GM19455 (cell line): ENCODE results near the gene RPL37.
"Not testable (repeated sequence)": the region's sequence is repeated elsewhere in the genome, so short reads cannot be mapped to it uniquely, and the experiment has no call there.

Experiments used
- ATAC-seq: cut with Tn5 transposase; IDR thresholded peaks from one replicate; pipeline ENCODE4 v1.9.1; 2021; ENCODE audit not compliant: unreplicated experiment

RPL37 gene

DNA sequence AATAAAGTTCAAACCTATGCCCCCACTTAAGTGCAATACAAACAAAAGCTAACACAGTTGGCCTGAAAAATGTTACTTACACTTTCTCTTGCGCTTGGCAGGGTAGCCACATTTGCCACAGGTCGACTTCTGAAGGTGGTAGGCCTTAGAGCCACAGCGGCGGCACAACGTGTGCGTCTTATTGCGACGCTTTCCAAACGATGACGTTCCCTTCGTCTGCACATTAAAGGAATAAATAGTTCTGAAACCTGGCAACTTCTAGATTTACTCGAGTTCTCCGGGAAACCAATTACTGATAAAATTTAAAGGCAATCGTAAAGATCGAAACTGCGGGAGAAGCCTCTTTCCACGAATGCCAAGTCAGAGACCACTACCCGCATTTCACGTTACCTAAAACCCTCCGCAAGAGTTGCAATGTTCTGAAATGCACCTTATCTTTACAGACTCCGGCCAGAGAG lies 602 bp downstream of the RPL37 start:
- peak; percentile 0 for ATAC-seq

DNA sequence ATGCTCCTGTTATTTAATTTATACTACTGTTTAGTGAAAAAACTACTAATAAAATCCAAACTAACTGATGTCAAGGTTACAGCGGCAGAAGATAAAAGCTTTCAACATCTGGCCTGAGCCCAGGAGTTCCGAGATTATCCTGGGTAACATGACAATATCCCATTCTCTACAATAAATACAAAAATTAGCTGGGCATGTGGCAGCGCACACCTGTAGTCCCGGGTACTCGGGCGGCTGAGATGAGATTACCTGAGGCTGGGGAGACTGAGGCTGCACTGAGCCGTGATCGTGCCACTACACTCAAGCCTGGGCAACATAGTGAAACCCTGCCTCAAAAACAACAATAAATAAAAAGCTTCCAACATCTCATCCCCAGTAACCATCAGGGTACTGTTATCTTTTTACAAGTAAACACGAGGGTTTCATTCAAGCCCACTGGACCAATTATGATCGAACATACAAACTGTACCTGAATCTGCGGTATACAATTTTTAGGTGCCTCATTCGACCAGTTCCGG lies 1.3 kb downstream of the RPL37 start:
- ATAC-seq = no peak

DNA sequence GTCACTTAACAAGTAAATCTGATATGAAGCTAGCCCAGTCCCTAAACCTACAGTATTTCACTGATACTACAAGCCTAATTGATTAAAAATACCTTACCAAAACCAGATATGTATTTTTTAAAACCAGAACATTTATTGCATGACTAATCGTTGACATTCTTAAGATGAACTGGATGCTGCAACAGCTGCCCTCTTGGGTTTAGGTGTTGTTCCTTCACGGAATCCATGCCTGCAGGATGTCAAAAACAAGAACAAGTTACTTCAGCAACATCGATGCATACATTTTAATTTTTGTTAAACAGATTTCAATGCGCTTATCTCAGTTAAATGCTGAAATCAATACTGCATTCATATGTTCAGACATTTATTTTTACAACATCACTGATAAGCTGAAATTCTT lies 2.7 kb downstream of the RPL37 start:
- no peak for ATAC-seq

DNA sequence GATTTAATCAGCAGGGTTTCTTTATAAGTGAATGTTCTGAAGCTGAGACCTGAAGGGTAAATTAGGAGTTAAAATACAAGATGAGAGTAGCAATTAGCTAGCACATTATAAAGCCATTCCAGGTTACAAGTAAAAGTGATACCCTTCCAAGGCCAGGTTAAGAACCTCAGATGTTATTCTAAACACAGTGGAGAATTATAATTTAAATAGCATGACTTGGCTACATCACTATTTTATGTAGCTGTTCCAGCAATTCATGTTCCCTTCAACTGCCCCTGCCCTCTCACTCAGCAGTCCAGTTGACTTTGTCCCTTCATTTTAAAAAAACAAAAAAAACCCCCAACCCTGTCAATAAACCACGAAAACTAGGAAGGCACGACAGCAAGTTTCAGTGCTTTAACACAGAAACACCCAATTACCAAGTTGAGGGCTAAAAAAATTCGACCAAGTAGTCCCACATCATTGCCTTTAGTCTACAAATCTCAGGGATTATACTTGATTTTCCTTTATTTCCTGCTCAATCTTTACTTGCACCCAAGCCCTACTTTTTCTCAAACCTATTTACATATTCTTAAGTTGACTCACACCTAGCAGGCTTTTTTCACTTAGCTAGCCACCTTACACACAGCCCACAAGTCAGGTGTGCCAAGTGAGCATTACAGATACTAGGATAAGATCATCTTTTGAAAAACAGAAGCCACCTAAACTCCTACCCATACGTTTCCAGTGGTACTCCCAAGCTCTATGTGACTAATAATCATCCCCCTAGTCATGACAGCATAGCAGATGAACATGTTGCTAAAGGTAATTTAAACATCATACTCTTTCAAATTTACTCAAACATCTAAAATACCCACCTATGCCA lies 3.4 kb downstream of the RPL37 start:
- ATAC-seq = no peak

DNA sequence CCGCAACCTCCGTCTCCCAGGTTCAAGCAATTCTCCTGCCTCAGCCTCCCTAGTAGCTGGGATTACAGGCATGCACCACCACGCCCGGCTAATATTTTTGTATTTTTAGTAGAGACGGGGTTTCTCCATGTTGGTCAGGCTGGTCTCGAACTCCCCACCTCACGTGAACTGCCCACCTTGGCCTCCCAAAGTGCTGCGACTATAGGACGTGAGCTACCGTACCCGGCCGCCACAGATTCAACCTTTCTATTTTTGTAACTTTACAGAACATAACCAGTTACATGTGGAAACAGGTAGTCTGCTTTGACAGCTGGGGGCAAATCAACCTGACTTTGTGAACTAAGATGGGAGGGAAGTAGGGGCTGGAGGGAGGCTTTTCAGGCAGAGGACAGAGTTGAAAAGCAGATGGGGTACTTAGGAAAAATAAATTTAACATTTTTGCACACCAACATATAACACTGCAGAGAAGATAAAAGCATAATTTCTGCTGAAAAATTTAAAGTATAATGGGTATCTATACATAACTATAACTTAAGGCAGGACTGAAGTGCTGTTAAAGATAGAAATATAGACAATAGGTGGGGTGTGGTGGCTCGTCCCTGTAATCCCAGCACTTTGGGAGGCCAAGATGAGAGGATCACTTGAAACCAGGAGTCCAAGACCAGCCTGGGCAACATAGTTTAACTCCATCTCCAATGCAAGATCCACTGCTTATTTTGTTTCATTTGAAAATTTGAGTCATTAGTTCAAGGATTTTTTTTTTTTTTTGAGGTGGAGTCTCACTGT lies 5.1 kb downstream of the RPL37 start:
- no peak for ATAC-seq

DNA sequence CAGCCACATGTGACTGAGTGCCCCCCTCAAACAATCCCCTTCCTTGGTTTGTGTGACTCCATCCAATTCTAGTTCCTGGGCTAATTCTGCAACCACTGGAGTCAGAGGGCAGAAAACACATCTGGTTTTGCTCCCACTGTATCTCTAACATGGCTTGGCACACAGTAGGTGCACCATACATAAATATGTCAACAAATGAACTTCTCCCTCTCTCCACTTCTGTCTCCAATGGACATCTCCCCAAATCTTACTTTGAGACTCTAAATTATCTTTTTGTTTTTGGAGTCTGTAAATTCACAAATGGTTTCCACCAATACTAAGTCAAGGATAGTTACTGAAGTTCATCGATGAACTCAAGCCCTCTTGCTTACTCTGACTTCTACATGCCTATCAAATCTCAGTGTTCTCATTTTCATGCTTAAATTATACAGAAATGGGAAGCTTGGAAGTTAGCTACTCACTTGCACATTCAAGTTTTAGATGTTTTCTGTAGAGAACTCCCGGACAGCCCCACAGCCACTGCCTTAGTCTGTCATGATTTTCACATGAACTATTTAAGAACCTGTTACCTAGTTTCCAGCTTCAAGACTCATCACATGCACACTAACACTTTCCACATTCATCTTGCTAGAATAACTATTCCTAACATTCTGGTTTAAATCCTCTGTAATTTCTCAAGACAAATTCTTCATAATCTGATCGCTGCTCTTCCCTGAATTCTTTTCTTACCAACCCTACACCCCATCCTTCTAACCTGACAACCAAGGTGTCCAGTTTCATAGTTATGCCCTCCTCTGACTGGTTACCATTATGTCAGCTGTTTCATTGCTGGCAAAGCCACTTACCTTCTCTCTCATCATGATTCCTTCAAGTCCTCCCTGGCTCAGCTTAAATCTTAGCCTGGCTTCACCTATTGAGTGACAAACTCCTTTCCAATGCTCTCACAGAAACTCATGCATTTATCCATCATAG lies 6.0 kb downstream of the RPL37 start:
- ATAC-seq = no peak

DNA sequence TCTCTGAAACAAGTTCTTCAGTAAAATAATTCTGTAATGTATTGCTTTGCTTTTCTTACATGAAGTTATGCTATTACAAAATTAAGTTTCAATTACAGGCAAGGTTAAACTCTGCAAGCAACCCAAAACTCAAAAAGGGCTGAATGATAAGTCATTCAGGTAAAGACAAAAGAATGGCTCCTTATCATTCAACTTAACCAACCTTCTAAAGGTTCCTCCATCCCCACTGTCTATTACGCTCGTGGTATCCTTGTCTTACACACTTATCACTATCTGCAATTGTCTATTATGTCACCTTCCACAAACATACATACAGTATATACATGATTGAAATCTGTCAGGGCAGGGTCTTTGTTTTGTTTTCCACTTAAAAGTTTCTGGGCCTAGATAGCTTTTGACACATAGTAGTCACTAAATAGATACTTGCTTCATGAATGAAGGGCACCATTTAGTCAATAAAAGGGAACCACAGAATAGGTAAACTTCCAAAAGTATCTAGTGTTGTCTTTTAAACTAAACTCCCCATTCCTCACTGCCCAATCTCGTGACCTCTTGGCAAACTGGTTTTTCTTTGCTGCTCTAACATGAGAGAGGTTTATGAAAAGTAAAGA lies 6.9 kb downstream of the RPL37 start:
- no peak for ATAC-seq

DNA sequence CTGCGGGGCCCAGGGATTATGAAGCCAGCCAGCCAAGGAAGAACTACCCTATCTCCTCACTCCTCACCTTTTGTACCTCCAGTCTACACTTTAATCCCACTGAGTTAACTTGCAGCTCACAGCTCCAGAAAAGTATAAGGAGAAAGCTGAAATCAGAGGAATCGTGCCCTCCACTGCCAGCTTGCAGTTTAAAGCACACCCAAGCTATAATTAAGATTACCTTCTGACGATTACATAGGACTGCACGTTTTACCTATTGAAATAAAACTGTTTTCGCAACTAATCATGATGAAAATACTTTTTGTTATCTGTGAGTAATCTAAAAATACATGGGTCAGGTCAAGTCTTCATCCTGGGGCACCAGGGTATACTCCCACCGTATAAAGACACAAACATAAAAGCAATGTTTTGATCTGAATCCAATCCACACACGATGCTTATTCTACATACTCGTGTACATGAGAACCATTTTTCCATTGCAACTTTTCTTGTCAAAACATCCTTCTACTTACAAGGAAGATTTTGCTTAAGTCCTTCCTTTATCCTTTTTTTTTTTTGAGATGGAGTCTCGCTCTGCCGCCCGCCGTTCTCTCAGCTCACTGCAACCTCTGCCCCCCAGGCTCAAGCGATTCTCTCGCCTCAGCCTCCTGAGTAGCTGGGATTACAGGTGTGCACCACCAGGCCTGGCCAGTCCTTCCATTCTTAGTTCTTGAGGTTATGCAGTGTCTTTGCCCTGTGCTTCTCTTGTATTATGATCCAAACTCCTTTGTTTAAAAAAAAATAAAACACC lies 7.6 kb downstream of the RPL37 start:
- ATAC-seq = no peak

DNA sequence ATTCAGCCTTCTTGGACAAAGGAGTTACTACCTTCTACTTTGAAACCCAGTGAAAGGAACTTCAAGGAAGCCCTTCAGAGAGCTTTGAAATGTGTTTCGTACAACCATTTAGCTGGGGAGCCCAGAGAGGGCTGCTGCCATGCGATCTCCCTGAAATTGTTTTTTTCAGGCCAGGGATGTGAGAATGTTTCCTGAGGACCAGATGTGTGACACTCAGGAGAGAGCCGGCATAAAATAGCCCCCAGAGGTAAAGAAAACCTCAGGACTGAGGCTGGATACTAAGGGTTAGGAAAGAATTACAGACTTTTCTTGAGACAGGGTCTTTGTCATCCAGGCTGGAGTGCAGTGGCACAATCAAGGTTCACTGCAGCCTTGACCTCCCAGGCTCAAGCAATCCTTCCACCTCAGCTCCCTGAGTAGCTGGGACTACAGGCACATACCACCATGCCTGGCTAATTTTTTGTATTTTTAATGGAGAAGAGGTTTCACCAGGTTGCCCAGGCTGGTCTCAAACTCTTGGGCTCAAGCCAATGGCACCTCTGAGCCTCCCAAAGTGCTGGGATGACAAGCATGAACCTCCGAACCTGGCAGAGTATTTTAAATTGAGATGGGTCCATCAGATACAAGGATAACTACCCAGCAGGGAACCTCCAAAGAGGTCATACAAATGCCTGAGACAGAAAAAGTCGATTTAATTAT lies 8.4 kb downstream of the RPL37 start:
- no peak for ATAC-seq

DNA sequence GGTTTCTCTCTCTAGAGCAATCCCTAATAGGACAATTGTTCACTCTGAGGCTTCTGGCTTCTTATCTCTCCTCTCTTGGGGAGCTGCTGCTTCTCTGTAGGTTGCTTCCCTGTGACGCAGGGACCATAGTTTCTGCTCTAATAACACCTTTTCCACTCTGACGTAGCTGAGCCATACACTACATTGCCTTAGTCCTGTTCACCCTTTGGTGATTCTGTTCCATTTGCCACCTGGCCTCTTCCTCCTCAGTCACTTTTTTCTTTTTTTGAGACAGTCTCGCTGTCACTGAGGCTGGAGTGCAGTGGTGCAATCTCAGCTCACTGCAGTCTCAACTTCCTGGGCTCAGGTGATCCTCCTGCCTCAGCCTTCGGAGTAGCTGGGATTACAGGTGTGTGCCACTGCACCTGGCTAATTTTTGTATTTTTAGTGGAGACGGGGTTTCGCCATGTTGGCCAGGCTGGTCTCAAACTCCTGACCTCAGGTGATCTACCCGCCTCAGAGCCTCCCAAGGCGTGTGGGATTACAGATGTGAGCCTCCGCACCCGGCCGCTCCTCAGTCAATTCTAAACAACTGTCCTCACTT lies 9.5 kb downstream of the RPL37 start:
- not testable (repeated sequence) for ATAC-seq

DNA sequence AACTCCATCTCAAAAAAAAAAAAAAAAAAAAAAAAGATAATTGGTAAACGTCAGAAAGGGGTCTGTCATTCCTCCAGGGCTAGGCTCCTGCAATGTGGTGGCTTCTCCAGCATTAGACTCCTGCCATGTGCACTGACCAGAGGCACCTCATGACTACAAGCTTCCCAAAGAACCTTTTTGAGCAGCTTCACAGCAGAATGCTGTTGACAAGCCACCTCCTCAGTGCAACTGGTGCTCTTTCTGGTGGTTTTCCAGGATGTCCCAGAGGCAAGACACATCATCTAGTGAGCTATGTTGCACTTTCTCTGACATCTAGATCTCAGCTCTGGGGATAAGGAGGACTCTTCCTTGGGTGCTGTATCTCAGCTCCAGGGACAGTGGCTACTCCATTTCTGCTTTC lies 11.6 kb downstream of the RPL37 start:
- ATAC-seq = no peak

DNA sequence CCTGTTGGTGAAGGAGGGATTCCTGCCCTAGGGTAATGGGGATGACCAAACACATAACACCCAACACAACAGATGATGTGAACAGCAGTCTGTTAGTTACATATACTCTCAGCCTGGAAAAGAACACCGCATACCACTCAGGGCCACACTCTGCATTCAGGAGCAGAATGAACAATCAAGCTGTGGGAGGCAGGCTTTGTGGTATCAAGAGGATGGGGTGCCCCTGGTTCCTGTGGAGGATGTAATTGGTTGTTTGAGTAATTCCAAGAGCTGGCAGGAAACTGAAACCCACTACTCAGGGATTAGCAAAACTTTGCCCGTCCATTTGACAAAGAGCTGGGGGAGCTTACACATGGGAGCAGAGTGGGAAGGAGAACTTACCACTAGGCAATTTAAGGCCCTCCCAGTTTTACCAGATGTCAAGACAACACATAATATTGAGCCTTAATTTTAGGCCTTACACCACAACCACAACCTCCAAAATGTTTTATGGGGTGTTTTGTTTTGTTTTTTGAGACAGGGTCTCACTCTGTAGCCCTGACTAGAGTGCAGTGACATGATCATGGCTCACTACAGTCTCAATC lies 21.2 kb downstream of the RPL37 start:
- ATAC-seq = no peak

DNA sequence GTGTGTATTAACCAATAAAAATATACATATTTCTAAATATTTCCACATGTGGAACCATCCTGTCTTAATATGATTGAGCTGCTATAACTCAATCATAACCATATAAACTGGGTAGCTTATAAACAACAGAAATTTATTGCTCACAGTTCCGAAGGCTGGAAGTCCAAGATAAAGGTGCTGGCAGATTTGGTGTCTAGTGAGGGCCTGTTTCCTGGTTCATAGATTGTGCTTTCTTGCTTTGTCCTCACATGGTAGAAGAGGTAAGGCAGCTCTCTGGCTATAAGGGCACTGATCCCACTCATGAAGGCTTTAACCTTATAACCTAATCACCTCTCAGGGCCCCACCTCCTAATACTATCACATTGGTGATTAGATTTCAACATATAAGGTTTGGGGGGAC lies 22.9 kb downstream of the RPL37 start:
- ATAC-seq = no peak

DNA sequence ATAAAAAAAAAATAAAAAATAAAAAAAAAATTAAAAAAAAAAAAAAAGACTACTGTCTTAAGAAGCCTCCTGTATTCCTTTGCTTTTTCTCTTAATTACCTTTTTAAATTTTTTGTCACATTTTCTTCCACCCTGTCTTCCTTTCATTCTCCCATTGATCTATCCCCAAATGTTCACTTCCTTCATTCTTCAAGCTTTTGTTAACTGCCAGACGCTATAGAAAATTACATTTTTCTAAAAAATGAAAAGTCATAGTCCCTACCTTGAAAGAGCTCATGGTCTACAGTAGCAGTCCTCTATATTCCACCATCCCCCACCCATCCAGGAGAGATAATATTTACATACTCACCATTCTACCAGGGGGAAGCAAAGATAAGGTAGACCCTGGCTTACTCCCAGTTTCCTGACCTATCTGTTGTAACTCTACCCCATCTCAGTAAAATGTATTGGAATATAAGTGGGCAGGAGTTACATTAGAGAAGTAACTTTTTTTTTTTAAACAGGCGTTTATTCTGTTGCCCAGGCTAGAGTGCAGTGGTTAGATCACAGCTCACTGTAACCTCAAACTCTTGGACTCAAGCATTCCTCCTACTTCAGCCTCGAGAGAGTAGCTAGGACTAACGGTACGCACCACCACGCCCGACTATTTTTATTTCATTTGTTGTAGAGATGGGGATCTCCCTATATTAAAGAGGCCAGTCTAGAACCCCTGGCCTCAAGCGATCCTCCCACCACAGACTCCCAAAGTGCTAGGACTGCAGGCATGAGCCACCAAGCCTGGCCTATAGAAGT lies 33.1 kb downstream of the RPL37 start:
- ATAC-seq = no peak

DNA sequence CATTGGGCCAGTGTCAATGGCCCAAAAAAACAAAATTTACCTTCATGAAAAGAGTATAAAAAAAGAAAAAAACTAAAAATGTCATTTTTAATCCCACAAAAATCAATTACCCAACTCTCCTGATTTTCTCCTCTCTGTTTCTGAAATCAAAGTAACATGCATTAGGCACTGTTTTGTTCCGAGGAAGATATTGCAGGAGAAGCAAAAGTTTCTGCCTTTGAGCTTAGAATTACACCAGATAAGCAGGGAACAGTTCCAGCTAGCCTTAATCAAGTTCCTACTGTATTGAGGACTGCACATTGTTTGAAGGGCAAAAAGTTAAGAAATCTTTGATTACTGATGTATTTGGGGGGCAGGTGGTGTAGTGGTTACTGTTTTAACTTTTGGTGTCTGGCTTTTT lies 35.8 kb downstream of the RPL37 start:
- ATAC-seq = no peak

DNA sequence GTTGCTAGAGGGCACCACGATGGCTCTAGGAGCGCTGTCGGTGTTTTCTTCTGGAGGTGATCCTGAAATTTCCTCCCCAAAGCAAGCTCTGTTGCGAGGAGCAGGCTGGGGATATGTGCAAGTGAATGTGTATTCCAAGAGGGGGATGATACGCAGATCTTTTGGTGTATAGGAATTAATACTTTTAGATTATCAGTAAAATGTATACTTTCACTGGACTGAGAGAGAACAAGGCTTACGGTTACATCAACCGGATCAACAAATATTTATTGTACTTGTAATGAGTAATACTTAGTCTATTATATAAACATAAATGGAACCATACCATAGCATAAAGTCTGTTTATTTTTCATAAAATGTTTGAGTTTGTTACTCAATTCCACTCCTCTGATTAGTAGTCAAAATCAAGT lies 36.2 kb downstream of the RPL37 start:
- ATAC-seq = no peak

DNA sequence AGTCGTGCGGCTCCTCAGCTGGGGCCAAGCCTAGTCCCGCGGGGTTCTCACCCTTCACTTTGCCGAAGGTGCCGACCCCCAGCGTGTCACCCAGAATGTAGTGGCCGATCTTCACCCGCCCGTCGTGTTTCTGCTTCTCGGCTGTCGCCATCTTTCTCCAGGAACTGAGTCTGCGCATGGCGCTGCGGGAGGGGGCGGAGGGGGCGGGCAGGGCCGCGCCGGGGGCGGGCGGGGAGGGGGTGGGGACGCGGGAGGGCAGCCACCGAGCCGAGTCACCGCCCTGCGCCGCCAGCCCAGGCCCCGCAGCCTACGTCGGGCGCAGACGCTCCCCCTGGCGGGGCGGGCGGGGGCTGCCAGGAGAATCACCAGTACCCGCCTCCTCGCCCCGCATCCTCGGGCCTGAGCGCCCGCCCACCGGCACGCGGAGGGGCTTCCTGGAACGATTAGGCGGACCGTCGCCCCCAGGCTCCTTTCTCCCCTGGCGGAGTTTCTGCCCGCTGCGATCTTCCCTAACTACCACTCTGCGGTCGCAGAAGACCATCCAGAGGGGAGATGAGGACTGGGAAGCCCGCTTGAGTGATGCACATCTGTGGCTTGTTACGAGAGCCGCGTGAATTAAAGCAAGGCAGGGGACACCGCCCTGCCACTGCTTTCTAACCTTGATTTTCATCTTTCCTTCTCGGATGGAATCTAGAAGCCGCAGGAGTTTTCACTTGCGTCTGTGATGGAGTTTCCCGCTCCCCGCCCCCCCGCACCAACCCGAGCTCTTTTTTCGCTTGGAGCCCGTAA lies 36.8 kb downstream of the RPL37 start, which contains the start of gene PRKAA1:
TSS of gene PRKAA1 (minus strand) at position 363 of the 789 bp plus-strand sequence. CDS start at position 178, 185 bp downstream.
- peak; percentile 97 for ATAC-seq
